IPS DF 4.7 (cell line): ENCODE results near the gene BIRC7.

Experiments
- DNase-seq: peaks from one replicate; pipeline ENCODE4 v3.0.0-alpha.2; 2013; ENCODE audit warnings: low spot score; ENCODE audit errors: extremely low read depth

The BIRC7 gene

DNA sequence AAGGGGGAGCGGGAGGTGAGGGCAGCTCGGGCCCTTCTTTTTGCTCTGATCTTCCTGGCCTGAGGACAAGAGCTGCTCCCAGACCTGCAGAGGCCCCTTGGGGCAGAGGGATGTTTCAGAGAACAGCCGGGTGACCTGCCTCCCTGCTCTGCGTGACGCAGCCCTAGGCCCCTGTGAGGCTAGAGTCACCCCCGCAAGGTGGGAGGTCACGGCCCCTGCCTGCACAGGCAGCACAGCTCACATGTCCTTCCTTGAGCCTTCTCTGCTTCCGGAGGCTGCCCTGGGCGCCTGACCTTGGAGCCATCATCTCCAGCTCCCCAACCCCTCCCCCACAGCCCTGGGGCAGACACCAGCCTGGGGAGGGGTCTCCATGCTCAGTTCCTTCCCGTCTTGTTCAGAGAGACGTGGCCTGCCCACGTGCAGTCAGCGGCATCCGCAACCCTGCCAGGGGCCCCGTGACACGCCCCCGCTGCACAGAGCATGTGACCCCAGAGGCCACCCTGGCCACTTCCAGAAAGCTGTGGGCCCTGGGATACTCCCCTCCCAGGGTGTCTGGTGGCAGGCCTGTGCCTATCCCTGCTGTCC is at the start of gene BIRC7:
TSS of gene BIRC7 (plus strand) at position 507 of the 585 bp plus-strand sequence. CDS start 192 bp downstream, outside the sequence.
- DNase-seq, result no peak

- DNase-seq, result no peak
Measured at GRCh38 chr20:63186084-63186483, 49.6 kb upstream of the BIRC7 start.

DNA sequence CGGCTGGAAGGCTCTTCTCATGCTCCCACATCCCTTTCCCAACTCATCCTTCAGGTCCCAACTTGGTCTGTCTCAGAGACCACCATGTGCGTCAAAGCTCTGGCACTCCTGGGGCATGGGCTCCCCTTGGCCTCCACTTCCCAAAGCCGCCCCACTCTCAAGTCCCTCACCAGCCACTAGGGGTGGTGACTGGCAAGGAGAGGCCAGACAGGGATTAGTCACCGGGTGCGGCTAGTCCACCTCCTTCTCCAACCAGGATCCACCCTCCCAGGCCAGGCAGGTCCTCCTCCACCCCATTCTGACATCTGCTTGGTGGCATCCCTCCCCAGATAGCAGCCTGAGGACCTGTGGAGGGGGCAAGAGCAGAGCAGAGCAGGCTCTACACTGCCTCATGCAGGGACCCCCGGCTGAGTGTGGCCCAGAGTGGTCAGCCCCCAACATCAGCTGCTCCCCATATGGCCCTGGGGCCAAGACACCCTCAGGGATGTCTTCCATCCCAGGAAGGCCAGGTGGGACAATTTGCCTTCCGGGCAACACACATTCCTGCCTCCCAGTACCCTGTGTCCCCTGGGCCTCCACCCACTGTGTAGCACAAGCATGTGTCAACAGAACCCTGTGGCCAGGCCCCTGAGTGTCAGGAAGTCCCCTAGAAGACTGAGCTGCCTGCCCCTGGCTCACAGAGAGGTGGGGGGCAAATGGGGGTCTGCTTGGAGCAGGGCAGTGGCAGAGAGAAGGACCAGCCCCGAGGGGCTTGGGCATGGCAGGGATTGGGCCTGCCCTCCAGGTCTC is 49.0 kb upstream of the BIRC7 start:
- DNase-seq, result no peak

GRCh38 chr20:63187338-63188158 is 48.2 kb upstream of the BIRC7 start:
- DNase-seq, result no peak

DNA sequence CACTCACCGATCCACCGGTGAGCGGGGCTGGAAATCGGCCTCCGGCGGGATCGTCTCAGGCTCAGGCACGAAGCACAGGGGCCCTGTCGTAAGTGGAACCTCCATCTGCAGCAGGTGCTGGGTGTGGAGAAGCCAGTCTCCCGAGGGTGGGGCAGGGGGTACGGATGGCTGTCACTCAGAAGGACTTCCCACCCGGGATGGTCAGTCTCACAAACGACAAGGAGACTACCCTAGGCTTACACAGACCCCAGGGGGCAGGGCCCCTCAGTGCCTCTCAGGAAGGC is 47.6 kb upstream of the BIRC7 start:
- DNase-seq, result no peak

GRCh38 chr20:63188641-63189321 is 46.9 kb upstream of the BIRC7 start:
- DNase-seq, result no peak

- DNase-seq, result no peak
Measured at GRCh38 chr20:63189322-63189642, 46.4 kb upstream of the BIRC7 start.

GRCh38 chr20:63189846-63190559 is 45.7 kb upstream of the BIRC7 start:
- no peak for DNase-seq

GRCh38 chr20:63190828-63191227 is 44.9 kb upstream of the BIRC7 start:
- DNase-seq, result no peak

- DNase-seq, result no peak
Measured at GRCh38 chr20:63191400-63191799, 44.3 kb upstream of the BIRC7 start.

GRCh38 chr20:63192721-63193120 is 43.0 kb upstream of the BIRC7 start:
- no peak for DNase-seq

DNA sequence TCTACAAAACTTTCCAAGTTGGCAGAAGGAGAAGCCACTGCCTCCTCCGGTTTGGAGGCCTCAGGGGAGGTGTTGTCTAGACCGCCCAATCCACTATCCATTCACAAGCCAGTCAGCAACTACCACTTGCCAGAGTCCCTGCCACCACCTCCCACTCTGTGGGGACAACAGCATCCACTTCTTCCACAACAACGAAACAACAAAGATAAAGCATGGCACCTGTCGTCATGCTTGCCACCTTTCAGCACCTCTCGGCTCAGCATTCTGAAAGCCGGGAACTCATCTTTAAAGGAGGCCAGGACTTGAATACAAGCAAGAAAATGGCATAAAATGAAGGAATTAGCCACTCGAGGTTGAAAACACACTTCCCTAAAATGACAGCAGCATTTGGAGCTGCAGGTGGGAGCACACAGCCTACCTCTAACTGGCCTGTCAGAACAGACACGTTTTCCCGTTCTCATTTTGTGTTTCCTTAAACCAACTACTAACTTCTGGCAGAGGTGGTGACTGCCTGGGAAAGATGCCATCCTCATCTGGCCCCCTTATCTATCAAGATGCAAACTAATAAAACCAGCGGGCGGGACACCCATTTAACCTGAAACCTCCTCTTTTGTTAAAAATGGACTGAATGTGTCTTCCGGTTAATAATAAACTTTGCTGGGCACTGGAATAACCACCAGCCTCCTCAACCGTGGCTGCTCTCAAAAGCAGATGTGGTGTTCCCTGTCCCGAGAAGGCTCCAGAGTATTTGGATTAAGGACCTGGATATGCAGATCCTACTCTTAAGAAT is 41.5 kb upstream of the BIRC7 start:
- DNase-seq, result no peak

GRCh38 chr20:63194797-63195173 is 40.9 kb upstream of the BIRC7 start:
- DNase-seq, result no peak

GRCh38 chr20:63196768-63197470 is 38.8 kb upstream of the BIRC7 start:
- DNase-seq, result no peak

DNA sequence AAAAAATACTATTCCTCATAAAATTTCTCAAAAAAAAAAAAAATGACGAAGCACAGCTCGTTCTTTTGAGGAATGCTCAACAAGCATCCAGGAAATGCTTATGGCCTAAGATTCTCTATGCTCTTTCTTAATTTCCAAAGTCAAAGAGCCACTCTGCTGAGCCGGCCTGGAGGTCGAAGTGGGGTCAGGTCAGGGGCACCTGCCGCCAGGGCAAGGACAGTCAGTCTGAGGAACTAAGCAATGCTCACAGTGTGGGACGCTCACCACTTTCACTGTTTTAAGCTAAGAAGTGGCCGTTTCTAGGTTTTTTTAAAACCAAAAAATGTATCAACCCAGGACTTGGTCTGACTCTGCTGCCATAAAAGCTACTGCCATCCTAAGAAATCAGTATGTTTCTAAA is 37.1 kb upstream of the BIRC7 start:
- no peak for DNase-seq

- DNase-seq, result no peak
Measured at GRCh38 chr20:63202021-63202420, 33.7 kb upstream of the BIRC7 start.

- DNase-seq, result no peak
Measured at GRCh38 chr20:63202811-63203526, 32.7 kb upstream of the BIRC7 start.

DNA sequence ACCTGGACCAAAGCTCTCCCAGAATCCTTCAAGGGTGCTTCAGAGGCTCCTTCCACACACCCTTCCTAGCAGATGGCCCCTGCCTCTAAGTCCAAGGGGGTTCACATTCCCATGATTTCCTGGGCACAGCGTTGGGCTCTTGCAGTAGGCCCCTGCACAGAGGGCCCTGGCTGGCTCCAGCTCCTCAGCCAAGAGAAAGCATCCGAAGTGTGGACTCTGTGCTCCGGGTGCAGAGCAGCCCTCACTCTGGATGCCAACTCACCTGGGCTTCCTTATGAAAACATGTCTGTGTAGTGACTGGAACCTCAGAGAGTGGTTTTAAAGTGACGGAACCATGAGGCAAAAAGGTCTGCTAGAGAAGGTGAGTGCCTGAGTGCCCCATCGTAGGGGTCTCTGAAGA is 31.3 kb upstream of the BIRC7 start:
- DNase-seq, result no peak

DNA sequence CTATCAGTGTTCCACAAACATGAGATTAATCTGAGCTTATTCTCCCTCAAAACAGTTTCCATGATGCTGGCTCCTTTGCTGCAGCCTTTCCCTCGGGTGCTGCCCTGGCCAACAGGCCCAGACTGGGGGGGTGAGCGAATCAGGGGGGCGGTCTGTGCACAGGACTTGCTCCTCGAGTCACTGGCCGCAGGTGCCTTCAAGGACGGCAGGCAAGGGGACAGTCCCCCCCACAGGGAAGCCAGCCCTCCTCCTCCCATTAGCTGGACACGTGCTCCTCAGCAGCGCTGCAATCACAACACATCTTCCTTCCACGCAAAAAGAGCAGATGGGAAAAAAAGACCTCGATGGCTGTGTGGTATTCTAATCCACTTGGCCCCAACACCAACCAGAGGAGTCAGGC is 29.8 kb upstream of the BIRC7 start:
- DNase-seq, result no peak
